ENCODE measurements around the gene CITED1.

GRCh38 chrX:72309297-72310071 lies 3.8 kb upstream of the CITED1 start:
- TF ChIP-seq POLR2A (IDR thresholded peaks at IDR 0.05; ENCODE audit: low read depth, low read length) (no peak), POLR2AphosphoS5 (IDR thresholded peaks at IDR 0.05; ENCODE audit: low read depth, low read length) (no peak)

Data from GM12892 (cell line).